ENCODE results near the gene EYA2.
"Not testable (repeated sequence)": the region's sequence is repeated elsewhere in the genome, so short reads cannot be mapped to it uniquely, and the experiment has no call there.

EYA2 gene

DNA sequence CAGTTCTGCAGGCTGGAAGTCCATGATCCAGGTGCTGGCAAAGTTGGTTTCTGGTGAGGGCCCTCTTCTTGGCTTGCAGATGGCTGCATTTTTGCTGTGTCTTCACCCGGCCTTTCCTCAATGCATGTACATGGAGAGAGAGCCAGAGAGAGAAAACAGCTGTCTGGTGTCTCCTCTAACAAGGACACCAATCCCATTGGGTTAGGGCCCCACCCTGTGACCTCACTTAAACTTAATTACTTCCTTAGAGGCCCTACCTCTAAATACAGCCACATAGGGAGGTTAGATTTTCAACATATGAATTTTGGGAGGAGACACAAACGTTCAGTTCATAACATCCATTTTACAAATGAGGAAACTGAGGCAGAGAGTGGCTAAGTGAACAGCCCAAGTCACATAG, 259.4 kb downstream of the EYA2 start:
- no peak for DNase-seq

DNA sequence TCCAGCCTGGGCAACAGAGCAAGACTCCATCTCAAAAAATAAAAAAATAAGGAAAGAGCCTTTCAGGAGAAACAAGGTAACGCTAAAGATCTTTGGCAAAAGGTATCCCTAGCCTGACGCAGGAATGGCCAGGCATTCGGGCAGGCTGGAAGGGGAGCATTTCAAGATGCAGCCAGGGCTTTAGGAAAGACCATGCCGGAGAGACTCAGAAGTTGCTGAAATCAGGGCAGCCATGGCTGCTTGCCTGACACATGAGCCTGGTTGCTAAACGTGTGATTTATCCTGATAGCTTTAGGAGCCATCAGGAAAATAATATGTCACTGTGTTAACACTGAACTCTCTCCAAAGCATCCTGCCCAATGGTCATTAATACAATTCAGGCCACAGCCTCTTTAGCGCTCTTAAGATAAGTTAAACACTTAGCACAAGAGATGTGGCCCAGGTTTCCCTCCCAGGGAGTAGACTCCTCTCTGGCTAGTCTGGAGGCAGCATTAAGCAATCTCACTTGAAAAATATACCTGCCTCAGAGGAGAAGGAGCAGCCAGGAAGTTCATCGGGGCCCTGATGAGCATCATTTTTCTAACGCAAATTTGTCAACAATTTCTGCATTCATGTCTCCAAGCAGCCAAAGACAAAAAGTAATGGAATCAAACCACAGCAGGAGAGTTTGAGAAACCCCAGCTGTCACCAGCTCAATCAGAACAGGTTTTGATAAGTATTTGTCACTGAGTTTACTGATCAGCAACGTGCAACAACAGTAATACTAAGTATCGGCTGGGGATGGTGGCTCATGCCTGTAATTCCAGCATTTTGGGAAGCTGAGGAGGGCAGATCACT, 261.9 kb downstream of the EYA2 start:
- no peak for DNase-seq

DNA sequence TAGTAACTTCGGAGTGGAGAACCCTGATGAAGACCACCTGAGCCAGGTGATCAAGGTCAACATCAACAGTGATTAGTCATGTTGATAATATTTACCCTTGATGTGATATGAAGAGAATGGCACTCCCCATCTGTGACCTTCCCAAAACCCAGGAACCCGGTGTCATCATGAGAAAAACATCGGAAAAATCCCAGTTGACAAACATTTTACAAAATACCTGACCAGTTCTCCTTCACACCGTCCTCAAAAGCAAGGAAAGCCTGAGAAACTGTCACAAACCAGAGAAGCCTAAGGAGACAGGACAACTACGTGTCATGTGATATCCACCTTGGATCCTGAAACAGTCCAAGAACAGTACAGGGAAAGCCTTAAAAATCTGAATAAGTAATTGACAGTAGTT, 264.5 kb downstream of the EYA2 start:
- no peak for DNase-seq

DNA sequence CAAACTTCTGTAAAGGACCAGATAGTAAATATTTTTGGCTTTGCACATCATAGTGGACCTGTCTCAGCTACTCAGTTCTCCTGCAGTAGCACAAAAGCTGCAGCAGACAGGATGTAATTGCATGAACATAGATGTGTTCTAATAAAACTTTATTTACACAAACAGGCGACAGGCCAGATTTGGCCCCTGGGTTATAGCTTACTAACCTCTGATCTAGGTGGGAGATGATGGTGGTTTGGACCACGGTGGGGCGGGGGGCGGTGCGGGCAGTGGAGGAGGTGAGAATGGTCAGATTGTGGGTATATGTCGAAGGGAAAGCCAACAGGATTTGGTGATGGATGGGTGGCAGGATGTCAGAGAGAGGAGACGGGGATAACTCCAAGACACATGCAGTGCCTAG, 265.6 kb downstream of the EYA2 start:
- no peak for DNase-seq

DNA sequence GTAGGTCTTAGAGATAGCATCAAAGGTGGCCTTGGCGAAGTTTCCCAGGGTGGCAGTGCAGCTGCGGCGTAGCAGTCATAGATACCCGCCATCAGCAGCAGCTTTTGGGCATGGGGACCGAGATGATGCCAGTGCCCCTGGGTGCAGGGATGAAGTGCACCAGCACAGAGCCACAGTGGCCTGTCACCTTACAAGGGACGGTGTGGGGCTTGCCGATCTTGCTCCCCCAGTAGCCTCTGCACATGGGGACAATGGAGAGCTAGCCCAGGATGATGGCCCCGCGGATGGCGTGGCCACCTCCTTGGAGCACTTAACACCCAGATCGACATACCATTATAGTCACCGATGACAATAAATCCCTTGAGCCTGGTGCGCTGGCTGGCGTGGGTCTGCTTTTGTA, 266.3 kb downstream of the EYA2 start:
- DNase-seq = no peak

DNA sequence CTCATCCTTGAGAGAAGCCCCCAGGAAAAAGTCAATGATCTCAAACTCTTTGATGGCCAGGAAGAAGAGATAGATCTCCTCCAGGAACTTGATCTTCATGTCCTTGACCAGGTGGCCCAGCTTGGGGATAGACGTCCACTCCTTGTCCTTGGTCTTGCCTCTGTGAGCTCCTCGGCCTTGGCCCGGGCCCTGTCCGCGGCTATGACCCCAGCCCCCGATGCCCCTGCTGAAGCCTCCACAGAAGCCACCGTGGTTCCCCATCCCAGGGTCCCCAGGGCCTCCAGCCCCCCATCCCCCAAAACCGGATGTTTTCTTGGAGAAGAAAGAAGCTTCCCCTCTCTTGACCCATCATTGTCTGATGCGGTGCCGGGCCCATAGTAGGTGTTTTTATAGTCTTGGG, 266.8 kb downstream of the EYA2 start:
- DNase-seq = no peak

DNA sequence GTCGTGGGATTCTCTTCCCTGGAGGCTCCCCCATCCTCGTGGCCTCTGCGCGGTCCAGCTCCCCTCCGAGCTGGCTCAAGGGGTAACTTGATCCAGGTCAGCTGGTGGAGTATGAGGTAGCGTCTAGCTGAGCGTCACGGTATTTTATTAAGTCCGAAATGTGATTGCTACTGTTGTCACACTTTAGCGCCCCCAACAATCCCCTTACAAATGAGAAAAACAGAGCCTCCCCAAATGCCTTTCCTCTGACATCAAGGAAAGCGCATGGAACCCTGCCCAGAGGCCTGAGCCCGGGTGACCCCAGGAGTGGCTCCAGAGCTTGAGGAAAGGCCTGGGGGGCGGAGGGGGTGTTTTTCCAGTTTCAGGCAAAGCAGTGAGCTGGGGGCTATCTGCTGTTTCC, 269.5 kb downstream of the EYA2 start:
- no peak for DNase-seq

DNA sequence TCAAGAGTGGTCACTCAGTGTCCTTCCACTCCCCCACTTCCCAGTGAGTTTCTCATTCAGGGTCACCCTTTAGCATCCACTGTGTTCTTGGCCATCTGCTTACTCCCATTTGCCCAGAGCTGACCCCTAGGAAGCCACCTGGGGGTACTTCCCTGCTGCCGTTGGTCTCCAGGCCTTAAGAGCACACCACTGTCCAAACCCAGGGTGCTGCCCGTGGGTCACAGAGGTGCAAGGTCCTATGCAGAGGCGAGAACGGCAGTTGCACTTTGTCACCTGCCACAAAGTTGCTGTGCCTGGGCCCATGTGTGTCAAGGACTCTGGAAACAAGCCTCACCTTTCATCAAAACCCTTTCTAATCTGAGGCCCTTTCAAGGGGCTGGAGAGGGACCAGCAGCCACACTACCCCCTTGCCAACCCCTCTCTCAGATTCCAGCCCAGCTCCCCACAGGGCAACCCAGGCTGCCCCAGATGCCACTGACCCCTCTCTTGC, 270.8 kb downstream of the EYA2 start:
- DNase-seq = no peak

DNA sequence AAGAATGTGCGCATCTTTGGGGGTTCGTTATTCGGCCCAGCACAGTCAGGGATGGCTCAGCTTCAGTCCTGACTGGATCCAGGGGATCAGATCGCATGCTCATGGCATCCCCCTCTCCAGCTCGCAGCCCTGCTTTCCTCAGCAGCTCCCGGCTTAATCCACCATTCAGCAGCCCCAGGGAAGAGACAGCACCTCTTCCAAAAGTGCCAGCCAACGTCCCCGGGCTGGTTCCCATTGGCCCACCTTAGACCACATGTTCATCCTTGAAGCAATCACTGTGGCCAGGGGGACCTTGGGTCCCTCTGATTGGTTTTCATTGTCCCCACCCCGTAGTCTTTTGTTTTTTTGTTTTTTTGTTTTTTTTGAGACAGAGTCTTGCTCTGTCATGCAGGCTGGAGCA, 273.2 kb downstream of the EYA2 start:
- DNase-seq = no peak

DNA sequence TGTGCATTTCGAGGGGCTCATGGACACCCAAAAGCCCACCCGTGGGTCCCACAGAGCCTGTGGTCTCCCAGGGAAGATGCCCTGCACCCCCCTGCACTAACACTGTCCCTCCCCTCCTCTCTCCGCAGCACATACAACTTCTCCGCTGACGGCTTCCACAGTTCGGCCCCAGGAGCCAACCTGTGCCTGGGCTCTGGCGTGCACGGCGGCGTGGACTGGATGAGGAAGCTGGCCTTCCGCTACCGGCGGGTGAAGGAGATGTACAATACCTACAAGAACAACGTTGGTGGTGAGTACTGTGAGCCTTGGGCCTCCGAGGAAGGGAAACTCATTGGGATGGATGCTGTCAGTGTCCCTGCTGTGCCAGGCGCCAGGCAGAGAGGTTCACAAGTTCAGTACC, 277.9 kb downstream of the EYA2 start:
- no peak for DNase-seq

DNA sequence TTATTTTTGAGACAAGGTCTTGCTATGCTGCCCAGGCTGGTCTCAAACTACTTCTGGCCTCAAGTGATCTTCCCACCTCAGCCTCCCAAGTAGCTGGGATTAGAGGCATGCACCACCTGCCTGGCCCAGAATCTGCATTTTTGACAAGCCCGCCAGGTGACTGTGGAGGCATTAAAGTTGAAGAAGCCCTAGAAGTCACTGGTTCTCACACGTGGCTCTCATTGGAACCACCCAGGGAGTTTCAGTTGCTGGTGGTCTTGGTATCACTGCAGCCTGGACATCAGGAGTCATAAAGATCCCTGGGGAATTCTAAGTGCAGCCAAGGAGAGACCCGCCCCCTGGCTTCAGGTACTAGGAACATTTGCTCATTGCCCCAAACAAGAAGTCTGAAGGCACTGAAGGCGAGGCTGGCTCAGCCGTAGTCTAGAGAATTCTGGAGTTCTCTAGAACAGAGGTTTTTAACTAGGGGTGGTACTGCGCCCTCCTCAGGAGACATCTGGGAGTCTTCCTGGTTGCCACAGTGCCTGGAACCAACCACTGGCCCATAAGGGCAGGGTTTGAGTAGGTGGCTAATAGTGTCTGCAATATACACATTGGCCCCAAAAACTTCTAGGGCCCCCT, 279.1 kb downstream of the EYA2 start:
- no peak for DNase-seq

DNA sequence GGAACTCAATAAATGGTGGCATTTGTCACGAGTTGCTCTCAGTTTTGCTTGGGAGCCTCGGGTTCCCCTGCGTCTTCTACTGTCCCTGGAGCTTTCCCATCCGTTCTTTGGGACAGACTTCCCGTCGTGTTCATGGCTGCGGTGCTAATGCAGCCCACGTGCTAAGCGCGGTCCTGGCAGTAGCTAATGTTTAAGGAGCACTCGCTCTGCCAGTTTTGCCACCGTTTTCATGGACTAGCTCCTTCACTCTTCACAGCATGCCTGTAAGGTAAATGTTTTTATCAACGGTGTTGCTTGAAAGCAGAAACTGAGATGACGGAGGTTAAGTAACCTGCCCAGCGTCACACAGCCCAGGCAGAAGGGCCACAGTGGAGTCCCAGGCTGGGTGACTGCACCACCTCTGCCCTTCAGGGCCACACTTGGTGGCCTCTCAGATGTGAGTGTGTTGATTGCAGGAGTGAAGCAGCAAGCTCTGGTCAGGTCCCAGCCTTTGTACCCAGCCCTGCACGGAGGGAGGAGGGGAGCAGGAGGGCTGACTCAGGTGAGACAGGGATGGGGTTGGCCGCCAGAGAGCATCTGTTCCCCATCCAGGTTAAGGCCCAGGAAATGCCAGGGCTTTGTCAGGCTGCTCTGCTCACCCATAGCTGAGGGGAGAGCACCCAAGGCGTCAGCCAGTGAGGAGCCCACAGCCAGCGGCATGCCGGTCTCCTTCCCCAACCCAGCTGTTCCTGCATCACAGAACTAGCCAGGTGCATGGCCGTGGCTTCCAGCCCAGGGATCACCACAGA, 280.0 kb downstream of the EYA2 start:
- DNase-seq = no peak

DNA sequence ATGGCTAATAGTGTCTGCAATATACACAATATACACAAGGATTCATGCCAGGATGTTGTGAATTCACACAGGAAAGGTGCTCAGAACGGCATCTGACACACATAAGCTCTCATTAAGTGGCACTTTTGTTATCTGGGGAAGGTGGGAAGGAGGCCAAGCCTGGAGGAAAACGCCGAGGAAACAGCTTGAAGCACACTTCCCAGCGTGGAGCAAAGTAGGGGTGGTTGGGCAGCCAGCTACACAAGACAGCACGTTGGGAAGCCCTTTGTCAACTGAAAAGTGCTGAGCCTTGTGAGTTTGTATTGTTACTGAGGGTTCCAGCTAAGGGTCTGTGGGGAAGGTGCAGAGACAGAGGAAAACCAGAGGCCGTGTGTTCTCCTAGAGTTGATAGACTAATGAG, 280.9 kb downstream of the EYA2 start:
- DNase-seq = no peak

DNA sequence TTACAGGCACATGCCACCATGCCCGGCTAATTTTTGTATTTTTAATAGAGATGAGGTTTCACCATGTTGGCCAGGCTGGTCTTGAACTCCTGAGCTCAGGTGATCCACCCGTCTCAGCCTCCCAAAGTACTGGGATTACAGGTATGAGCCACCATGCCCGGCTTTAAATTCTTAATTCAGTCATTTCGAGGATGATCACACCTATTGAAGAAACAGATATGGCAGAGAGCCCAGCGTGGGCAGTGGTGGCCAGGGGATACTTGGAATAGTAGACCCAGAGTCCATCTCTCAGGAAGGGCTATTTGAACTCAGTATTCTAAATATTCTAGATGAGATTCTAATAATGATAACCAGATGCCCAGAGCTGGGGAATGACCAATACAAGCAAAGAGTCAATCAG, 281.6 kb downstream of the EYA2 start:
- DNase-seq = not testable (repeated sequence)

DNA sequence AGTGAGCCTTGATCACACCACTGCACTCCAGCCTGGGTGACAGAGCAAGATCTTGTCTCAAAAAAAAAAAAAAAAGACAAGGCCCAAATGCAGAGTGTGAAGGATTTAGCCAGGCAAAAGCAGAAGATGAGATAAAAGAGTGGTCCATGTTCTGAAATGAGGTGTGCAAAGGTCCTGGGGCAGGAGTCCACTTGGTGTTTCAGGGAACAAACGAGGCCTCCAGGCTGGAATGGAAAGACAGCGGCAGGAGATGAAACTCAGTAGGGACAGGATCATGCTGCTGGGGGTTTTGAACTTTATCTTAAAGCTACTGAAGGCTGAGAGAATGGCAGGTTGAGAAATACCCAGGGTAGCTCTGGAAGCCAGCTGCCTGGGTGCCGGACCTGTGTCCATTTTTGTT, 283.6 kb downstream of the EYA2 start:
- DNase-seq = no peak

DNA sequence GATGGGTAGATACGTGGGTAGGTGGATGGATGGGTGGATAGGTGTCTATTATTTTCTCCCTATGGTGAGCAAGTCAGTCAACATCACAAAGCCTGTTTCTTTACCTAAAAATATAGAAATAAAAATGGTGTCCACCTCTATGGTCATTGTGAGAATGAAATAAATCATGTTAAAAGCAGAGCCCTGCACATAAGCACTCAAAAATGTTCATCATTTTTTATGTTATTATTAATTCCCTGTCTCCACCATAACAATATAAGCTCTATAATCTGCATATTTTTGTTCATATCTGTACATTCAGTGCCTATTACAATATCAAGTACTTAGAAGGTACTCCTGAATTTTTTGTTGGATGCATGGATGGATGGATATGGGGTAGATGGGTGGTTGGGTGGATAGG, 284.2 kb downstream of the EYA2 start:
- no peak for DNase-seq

DNA sequence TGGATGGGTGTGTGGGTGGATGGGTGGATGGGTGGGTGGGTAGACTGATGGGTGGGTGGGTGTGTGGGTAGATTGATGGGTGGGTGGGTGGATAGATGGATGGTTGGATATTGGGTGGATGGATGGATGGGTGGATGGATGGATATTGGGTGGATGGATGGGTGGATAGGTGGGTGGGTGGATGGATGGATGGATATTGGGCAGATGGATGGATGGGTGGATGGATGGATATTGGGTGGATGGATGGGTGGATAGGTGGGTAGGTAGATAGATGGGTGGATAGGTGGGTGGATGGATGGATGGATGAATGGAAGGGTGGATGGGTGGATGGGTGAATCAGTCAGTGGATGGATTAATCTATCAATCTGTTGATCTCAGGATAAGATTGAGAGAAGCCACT, 284.6 kb downstream of the EYA2 start:
- no peak for DNase-seq

DNA sequence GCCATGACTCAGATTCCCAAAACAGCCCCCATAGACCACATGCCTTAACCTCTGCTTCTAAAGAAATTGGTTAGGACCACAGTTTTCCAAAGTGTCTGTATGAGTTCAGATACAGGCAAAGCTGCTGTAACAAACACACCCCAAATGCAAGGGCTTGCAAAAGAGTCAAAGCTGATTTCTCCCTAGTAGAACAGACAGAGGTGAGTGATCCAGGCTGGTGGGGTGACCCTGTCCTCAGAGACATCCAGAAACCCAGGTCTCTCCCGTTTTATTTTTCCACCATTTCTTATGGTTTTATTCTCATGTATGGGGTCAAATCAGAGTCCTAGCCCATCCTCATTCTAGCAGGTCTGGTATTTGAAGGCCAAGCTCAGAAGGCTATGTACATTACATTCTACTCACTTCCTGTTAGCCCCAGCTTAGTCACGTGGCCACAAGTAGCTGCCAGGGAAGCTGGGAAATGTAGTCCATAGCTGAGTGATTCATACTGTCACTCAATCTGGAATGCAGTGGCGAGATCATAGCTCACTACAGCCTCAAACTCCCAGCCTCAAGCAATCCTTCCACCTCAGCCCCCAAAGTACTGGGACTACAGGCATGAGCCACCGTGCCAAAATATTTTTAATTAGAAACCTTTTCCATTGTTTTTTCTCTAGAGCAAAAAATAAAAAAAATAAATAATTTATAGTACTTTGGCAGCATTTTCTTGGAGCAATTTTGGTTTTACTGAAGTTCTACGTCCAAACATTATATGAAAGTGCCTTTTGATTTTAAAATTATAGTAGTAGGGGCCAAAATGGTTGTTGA, 286.6 kb downstream of the EYA2 start:
- DNase-seq = no peak

DNA sequence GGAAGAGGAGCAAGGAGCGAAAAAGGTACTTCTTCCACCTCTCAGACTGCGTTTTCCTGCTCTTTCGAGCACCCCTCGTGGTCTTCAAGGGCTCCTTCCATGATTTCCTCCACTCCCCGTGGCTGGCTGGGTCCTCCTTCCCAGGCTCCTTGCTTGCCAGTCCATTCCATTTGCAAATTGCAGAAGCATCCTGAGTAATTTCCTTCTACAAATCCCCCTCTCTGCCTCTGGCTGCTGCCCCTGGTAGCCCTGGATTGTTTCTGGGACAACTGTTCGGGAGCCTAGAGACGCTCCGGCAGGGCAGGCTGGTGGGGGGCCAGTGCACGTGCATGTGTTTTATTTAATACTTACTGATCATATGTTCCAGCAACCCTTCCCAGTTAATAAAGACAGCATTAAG, 288.7 kb downstream of the EYA2 start:
- no peak for DNase-seq

DNA sequence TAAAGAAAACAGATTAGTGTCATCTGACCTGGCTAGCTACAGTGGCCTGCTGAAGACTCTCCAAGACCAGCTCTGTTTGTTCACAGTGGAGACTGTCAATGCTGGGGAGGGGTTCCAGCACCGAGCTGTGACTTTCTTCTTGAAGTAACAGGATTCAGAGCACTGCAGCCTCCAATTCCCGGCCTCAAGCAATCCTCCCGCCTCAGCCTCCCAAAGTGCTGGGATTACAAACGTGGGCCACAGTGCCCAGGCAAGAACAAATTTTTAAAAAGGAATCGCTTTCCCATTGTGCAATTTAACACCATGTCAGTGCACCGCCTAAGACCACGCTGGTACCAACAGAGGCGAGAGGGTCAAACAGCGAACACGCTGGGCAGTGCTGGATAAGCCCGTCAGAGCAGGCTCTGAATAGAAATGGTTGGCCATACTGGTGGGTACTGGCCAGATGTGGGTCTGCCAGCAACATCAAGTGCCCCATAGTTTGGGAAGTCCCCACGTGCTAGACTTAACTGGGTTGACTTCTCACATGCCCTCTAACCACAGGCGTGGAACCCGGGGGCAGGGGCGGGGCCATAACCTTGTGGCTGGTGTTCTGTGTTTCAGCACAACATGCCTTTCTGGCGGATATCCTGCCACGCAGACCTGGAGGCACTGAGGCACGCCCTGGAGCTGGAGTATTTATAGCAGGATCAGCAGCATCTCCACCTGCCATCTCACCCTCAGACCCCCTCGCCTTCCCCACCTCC, 293.0 kb downstream of the EYA2 start:
- no peak for DNase-seq

DNA sequence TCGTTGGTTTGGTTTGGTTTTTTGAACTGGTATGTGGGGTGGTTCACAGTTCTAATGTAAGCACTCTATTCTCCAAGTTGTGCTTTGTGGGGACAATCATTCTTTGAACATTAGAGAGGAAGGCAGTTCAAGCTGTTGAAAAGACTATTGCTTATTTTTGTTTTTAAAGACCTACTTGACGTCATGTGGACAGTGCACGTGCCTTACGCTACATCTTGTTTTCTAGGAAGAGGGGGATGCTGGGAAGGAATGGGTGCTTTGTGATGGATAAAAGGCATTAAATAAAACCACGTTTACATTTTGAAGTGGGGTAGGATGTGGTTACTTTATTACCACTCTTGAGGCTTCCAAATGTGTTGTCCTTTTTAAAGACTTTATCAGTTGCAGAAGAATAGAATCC, 293.9 kb downstream of the EYA2 start:
- DNase-seq = no peak

DNA sequence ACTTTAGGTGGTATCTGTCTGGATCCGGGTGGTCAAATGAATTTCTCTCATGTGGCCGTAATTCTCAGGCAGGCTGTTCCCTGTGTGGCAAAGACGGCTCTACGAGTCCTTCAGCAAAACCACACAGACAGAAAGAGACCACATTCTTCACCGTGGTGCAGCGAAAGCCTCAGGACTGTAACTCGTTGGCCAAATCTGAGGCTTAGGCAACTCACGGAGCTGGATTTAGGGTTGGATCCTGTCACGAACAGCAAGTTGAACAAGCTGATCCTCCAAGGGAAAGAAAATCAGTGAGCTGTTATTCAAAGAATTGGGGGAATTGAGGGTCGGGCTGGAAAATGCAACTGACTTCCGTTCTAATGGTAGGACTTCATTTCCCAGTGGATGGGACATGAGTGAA, 294.4 kb downstream of the EYA2 start:
- DNase-seq = no peak

All from cortex of kidney (tissue), 1 donor.